Body of pancreas (tissue), 4 donors: ENCODE measurements around the gene DYNLRB2. TPM values are rescaled to one million over a fixed set of nuclear protein-coding genes. Genes with fewer than 3 reads are reported as not detected.

Source experiments
- ATAC-seq: fragments of 150-250 bp; one replicate; pipeline ENCODE4 v1.9.1; 2016
- DNase-seq, 4 donors: peaks; one replicate each; pipeline ENCODE4 v3.0.0-alpha.2; 2019
- H3K27ac ChIP-seq, 4 donors: fragments of 200-600 bp; sonication (generic); 1 replicate in 3 of 4; 2 replicates in 1 of 4; pipeline versions ENCODE4 v1.5.1 to v1.6.1; 2016 to 2019; ENCODE audit warnings: mild to moderate bottlenecking in 1 of 4, mixed read lengths in 1 of 4, moderate library complexity in 1 of 4
- H3K27me3 ChIP-seq, 2 donors: fragments of 200-600 bp; sonication (generic); one replicate each; pipeline ENCODE4 v1.6.0; 2016; ENCODE audit warnings: mild to moderate bottlenecking in 1 of 2
- H3K36me3 ChIP-seq, 2 donors: fragments of 200-600 bp; sonication (generic); replicated peaks in 1 of 2; 2 replicates each; pipeline ENCODE4 v1.5.1; 2016; ENCODE audit warnings: low read depth in 2 of 2; ENCODE audit not compliant: insufficient read depth in 1 of 2
- H3K4me1 ChIP-seq: fragments of 200-600 bp; sonication (generic); one replicate; pipeline ENCODE4 v1.6.0; 2016
- H3K4me3 ChIP-seq, 2 donors: fragments of 200-600 bp; sonication (generic); 1 replicate in 1 of 2; 2 replicates in 1 of 2; pipeline ENCODE4 v1.5.1; 2016 to 2019
- H3K9me3 ChIP-seq, 3 donors: fragments of 200-600 bp; sonication (generic); 1 replicate in 2 of 3; 2 replicates in 1 of 3; pipeline ENCODE4 v1.5.1; 2016
- CTCF ChIP-seq, 7 experiments: fragments of 450-650 bp in 4 of 7; fragments of 200-600 bp in 3 of 7; sonication (generic) in 3 of 7; IDR thresholded peaks; one replicate each; pipeline ENCODE4 v1.5.1; 2016 to 2019; ENCODE audit warnings: antibody characterized with exemption in 7 of 7
- POLR2A ChIP-seq, 3 donors: fragments of 450-650 bp; IDR thresholded peaks; one replicate each; pipeline ENCODE4 v1.6.1; 2016; ENCODE audit warnings: antibody characterized with exemption in 3 of 3, mild to moderate bottlenecking in 2 of 3
- WGBS, 2 donors: methylation state at CpG; one replicate each; pipeline ENCODE4 v1.1.5; 2017; 5-methylcytosine and 5-hydroxymethylcytosine counted together
- intact Hi-C: fragments of 100-400 bp; cut with DNase I; formaldehyde crosslinking; loops from one replicate; pipeline ENCODE4 v1.15.1; 2023
- total RNA-seq, 2 donors: library from RNA; depleted of rRNA; stranded (reverse); fragments of >200 nt; gene quantifications; one replicate each; pipeline ENCODE4 v1.1.0, GENCODE V29; 2016

DYNLRB2 gene
- total RNA-seq, 2 donors from 2014 or later, result not detected

GRCh38 chr16:80556481-80556880, 15.7 kb downstream of the DYNLRB2 start:
- Histone ChIP-seq H3K4me1 (no peaks in the 10 kb centered on the region), H3K9me3 (no peaks in the 10 kb centered on the region), H3K27ac (no peak overlapping the region), H3K27me3 (no peaks in the 10 kb centered on the region), H3K4me3 (no peak overlapping the region), H3K36me3 (no peaks in the 10 kb centered on the region)
- DNase-seq, result no peak
- ATAC-seq, result no peak
- intact Hi-C loops, result no loop called here
- TF ChIP-seq CTCF (IDR thresholded peaks at IDR 0.05), result no peak
- no peak for TF ChIP-seq POLR2A (IDR thresholded peaks at IDR 0.05)
- WGBS, 2 donors, result 46 to 60% methylated on average over 2 to 3 of the region's 3 CpGs

GRCh38 chr16:80557037-80557436, 16.2 kb downstream of the DYNLRB2 start:
- Histone ChIP-seq H3K36me3 (no peaks in the 10 kb centered on the region), H3K4me3 (no peak overlapping the region), H3K9me3 (no peaks in the 10 kb centered on the region), H3K27ac (no peak overlapping the region), H3K4me1 (no peaks in the 10 kb centered on the region), H3K27me3 (no peaks in the 10 kb centered on the region)
- 52 to 59% methylated on average over 5 of the region's 5 CpGs for WGBS, 2 donors
- intact Hi-C loops, result no loop called here
- TF ChIP-seq CTCF (IDR thresholded peaks at IDR 0.05) (no peak), POLR2A (IDR thresholded peaks at IDR 0.05) (no peak)
- ATAC-seq (no peak), DNase-seq (no peak)

DNA sequence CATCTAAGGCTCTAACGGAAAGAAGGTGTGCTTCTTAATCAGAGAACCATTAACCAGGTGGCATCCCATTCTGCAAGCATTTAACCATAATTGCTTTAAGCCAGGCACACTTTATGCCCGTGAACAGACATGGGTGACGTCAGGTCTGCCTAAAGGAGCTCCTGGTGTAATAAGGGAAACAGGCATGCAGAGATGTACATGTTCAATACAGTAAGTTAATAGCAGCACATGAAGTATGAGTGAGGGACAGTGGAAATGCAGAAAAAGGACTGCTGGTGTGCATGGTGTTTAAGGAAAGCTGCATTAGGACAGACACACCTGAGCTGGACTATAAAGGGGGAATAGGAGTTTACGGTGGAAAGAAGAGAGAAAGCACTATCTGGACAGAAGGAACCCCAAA, 18.6 kb downstream of the DYNLRB2 start:
- Histone ChIP-seq H3K27ac (no peak overlapping the region), H3K27me3 (no peaks in the 10 kb centered on the region), H3K4me3 (no peak overlapping the region), H3K9me3 (no peaks in the 10 kb centered on the region), H3K36me3 (no peaks in the 10 kb centered on the region), H3K4me1 (no peaks in the 10 kb centered on the region)
- ATAC-seq (no peak), DNase-seq (no peak)
- intact Hi-C loops, result no loop called here
- no peak for TF ChIP-seq POLR2A (IDR thresholded peaks at IDR 0.05)
- no peak for TF ChIP-seq CTCF (IDR thresholded peaks at IDR 0.05)
- WGBS, 2 donors, result 41 to 58% methylated on average over 4 of the region's 4 CpGs

- DNase-seq, result no peak
- no peak overlapping the region for H3K27ac ChIP-seq
- no peaks in the 10 kb centered on the region for H3K9me3 ChIP-seq
- H3K36me3 ChIP-seq, result no peaks in the 10 kb centered on the region
- 84 to 88% methylated on average over 2 to 3 of the region's 3 CpGs for WGBS, 2 donors
- no peak overlapping the region for H3K4me3 ChIP-seq
- no peaks in the 10 kb centered on the region for H3K27me3 ChIP-seq
- intact Hi-C loops, result no loop called here
- TF ChIP-seq CTCF (IDR thresholded peaks at IDR 0.05) (no peak), POLR2A (IDR thresholded peaks at IDR 0.05) (no peak)
- H3K4me1 ChIP-seq, result no peaks in the 10 kb centered on the region
- no peak for ATAC-seq
Observed at GRCh38 chr16:80563066-80563465, 22.3 kb downstream of the DYNLRB2 start.

GRCh38 chr16:80564394-80564793, 23.6 kb downstream of the DYNLRB2 start:
- Histone ChIP-seq H3K36me3 (no peaks in the 10 kb centered on the region), H3K4me1 (no peaks in the 10 kb centered on the region), H3K27me3 (no peaks in the 10 kb centered on the region), H3K9me3 (no peaks in the 10 kb centered on the region), H3K27ac (no peak overlapping the region), H3K4me3 (no peak overlapping the region)
- DNase-seq, result no peak
- ATAC-seq, result no peak
- WGBS, 2 donors, result 56 to 67% methylated on average over 7 of the region's 7 CpGs
- intact Hi-C loops, result no loop called here
- no peak for TF ChIP-seq POLR2A (IDR thresholded peaks at IDR 0.05)
- no peak for TF ChIP-seq CTCF (IDR thresholded peaks at IDR 0.05)
